Measurements from ENCODE around the gene GSS.

GSS gene

DNA sequence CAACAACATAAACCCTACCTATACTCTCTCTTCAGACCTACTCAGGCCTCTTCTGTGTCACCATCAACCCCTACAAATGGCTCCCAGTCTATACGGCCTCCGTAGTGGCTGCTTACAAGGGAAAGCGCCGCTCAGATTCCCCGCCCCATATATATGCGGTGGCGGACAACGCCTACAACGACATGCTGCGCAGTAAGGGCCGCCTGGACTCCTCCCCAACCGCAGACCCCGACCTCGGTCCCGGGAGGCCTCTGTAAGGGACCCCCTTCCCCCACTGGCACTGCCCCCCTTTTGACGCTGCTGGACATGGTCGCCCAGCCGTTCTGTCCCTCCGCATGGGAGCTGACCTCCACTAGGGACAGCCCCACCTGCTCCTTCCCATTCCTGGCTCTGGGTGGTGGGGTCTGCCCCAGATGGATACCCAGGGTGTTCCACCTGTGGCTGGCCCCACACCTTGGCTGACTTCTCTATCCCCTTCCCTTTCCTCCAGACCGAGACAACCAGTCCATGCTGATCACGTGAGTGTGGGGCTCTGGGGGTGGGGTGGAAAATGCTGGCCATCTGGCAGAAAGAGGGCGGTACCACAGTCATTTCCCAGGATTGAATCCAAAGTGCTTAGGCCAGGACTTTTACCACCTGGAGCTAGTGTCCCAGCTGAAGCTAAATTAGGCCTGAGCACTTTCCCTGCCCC is 25.1 kb upstream of the GSS start:
- no peak for TF ChIP-seq HDGF (IDR thresholded peaks at IDR 0.05; ENCODE audit: borderline replicate concordance)
- TF ChIP-seq, protein P1, sequence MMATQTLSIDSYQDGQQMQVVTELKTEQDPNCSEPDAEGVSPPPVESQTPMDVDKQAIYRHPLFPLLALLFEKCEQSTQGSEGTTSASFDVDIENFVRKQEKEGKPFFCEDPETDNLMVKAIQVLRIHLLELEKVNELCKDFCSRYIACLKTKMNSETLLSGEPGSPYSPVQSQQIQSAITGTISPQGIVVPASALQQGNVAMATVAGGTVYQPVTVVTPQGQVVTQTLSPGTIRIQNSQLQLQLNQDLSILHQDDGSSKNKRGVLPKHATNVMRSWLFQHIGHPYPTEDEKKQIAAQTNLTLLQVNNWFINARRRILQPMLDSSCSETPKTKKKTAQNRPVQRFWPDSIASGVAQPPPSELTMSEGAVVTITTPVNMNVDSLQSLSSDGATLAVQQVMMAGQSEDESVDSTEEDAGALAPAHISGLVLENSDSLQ (IDR thresholded peaks at IDR 0.05), result no peak
- TF ChIP-seq SP1 (IDR thresholded peaks at IDR 0.05), result no peak
- POLR2A ChIA-PET, result interaction anchor here (0.5 kb wide), 1 partner anchor 34 kb away, joined by 3 read pairs; no protein-coding TSS in a partner anchor
- CTCF ChIA-PET, result no interaction called here
- DNase-seq (ENCODE audit: extremely low spot score), result no peak

DNA sequence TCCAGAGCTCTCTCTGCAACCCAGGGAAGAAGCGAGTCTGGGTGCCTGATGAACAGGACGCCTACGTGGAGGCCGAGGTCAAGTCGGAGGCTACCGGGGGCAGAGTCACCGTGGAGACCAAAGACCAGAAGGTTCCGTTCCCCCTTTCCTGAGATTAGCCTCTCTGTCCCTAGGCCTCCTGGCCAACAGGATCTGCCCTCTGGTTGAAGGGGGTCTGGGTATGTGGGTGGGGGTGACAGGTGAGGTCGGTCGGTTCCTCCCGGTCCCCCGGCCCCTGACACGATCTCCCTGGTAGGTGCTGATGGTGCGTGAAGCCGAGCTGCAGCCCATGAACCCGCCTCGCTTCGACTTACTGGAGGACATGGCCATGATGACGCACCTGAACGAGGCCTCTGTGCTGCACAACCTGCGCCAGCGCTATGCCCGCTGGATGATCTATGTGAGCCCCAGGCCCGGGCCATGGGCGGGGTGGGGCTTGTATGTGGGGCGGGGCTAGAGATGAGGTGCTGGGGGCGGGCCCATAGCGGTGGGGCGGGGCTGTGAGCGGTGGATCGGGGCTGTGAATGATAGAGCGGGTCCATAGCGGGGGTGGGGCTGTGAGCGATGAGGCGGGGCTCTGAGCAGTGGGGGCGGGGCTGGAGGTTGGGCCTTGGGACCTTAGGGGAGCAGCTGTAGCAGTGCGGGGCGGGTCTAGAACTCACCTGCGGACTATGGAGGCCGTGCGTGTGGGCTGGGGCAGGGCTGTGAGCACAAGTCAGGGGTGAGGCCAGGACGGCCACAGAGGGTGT is 24.0 kb upstream of the GSS start:
- TF ChIP-seq BHLHE40 (IDR thresholded peaks at IDR 0.05; ENCODE audit: borderline replicate concordance), result no peak
- TF ChIP-seq LEF1 (IDR thresholded peaks at IDR 0.05; ENCODE audit: borderline replicate concordance), result no peak
- no peak for TF ChIP-seq CTBP1 (IDR thresholded peaks at IDR 0.05; ENCODE audit: borderline replicate concordance)
- no peak for TF ChIP-seq FOXK2 (IDR thresholded peaks at IDR 0.05)
- no peak for TF ChIP-seq FOXA1 (IDR thresholded peaks at IDR 0.05)
- TF ChIP-seq ELF4 (IDR thresholded peaks at IDR 0.05), result no peak
- no peak for TF ChIP-seq L3MBTL2 (conservative IDR thresholded peaks at IDR 0.05)
- TF ChIP-seq ZNF384 (IDR thresholded peaks at IDR 0.05), result no peak
- TF ChIP-seq ARNT (IDR thresholded peaks at IDR 0.05), result no peak
- TF ChIP-seq, protein P1 (IDR thresholded peaks at IDR 0.05), result no peak
- TF ChIP-seq SUZ12 (IDR thresholded peaks at IDR 0.05), result no peak
- no peak for TF ChIP-seq TARDBP (IDR thresholded peaks at IDR 0.05)
- no peak for TF ChIP-seq NFRKB (IDR thresholded peaks at IDR 0.05)
- no peak for TF ChIP-seq SP1 (IDR thresholded peaks at IDR 0.05)
- no peak for TF ChIP-seq FOXM1 (IDR thresholded peaks at IDR 0.05; ENCODE audit: borderline replicate concordance)
- TF ChIP-seq HDGF (IDR thresholded peaks at IDR 0.05; ENCODE audit: borderline replicate concordance), result no peak
- POLR2A ChIA-PET, result no interaction called here
- CTCF ChIA-PET, result interaction anchor here (1.1 kb wide), 1 partner anchor 106 kb away, joined by 3 read pairs; no protein-coding TSS in a partner anchor
- DNase-seq (ENCODE audit: extremely low spot score), result no peak

DNA sequence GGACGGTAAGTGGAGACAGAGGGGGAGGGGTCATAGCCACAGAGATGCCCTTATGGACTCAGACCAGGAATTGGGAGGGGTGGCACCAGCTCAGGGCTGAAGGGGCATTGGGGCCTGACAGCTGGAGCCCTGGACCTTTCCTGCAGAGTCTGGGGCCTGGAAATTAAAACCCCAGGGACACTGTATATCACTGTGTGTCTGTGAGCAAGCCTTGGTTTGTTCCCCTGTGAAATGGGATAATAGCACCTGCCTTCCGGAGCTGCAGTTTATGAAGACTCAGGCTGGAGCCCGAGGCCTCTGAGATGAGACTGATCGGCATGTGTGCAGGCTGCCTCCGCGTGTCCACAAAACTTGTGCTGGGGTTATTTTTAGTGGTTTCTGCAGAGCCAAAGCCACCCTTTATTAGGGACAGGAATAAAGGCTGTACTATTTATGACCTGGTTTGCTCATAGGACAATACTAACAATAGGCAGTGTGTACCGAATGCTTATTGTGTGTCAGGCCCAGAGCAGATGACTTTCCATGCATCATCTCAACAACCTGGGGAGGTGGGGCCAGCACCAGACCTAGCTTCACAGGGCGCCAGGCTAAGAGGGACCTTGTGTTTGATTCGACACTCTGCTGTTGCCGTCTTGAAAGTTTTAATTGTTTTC is 22.6 kb upstream of the GSS start:
- no peak for DNase-seq (ENCODE audit: extremely low spot score)
- TF ChIP-seq FOXA1 (IDR thresholded peaks at IDR 0.05) (no peak), NFRKB (IDR thresholded peaks at IDR 0.05) (no peak), ARNT (IDR thresholded peaks at IDR 0.05) (no peak), HDGF (IDR thresholded peaks at IDR 0.05; ENCODE audit: borderline replicate concordance) (no peak), FOXK2 (IDR thresholded peaks at IDR 0.05) (no peak), L3MBTL2 (conservative IDR thresholded peaks at IDR 0.05) (no peak), BHLHE40 (IDR thresholded peaks at IDR 0.05; ENCODE audit: borderline replicate concordance) (no peak), FOXM1 (IDR thresholded peaks at IDR 0.05; ENCODE audit: borderline replicate concordance) (no peak)
- POLR2A ChIA-PET, result no interaction called here
- CTCF ChIA-PET, result interaction anchor here (1.1 kb wide), 1 partner anchor 104 kb away, joined by 3 read pairs; no protein-coding TSS in a partner anchor

DNA sequence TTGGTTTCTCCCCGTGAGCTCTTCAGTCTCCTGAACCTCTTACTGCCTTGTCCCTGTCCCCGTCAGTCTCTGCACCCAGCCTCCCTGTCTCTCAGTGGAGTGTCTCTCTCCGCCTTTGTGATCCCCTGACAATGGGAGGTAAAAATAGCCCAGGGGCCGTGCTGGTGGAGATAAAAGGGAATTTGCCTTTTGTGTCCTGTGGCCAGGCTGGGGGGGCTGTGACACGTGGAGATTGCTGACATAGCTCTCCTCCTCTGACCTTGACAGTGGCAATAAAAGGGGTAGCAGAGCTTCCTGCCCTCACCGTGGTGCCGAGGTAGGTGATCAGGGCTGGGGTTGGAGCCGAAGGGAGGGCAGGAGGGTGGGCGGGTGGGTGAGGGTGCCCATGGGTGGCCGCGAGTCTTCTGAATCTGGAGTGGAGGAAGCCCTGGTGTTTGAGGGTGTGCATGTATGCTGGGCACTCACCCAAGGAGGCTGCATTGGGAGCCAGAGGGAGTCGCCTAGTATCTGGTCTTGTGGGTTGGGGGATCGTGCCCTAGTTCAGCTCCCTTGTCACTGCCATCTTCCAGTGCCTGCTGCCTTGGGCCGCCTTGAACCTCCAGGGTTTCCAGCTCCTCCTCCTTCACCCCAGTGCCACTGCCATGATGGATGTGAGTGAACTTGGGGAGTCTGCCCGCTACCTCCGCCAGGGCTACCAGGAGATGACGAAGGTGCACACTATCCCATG is 21.9 kb upstream of the GSS start:
- CTCF ChIA-PET, result no interaction called here
- DNase-seq (ENCODE audit: extremely low spot score), result no peak
- no peak for TF ChIP-seq HDGF (IDR thresholded peaks at IDR 0.05; ENCODE audit: borderline replicate concordance)
- no peak for TF ChIP-seq ELF4 (IDR thresholded peaks at IDR 0.05)
- POLR2A ChIA-PET, result interaction anchor here (0.7 kb wide), 1 partner anchor 116 kb away, joined by 3 read pairs; no protein-coding TSS in a partner anchor

DNA sequence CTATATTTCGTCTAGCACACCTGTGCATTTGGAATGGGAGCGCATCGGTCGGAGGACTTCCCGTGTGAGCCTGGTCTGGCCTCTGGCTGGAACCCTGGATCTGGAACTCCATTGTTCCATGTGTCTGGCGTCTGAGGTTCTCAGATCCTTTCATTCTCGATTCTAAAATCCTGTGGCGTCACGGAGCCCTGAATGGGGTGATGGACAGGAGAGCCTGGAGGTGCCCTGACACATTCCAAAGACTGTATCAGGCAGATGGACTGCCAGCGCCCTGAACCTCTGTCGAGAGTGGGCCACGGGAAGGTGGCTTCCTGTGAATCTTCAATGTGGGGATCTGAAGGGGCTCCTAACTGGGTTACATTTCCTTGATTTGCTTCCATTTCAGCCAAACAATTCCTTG is 20.7 kb upstream of the GSS start:
- CTCF ChIA-PET, result no interaction called here
- no peak for TF ChIP-seq BHLHE40 (IDR thresholded peaks at IDR 0.05; ENCODE audit: borderline replicate concordance)
- TF ChIP-seq SP1 (IDR thresholded peaks at IDR 0.05), result no peak
- no peak for TF ChIP-seq CTBP1 (IDR thresholded peaks at IDR 0.05; ENCODE audit: borderline replicate concordance)
- TF ChIP-seq ZNF384 (IDR thresholded peaks at IDR 0.05), result no peak
- TF ChIP-seq ELF4 (IDR thresholded peaks at IDR 0.05), result no peak
- TF ChIP-seq FOXK2 (IDR thresholded peaks at IDR 0.05), result no peak
- no peak for TF ChIP-seq HDGF (IDR thresholded peaks at IDR 0.05; ENCODE audit: borderline replicate concordance)
- TF ChIP-seq L3MBTL2 (conservative IDR thresholded peaks at IDR 0.05), result no peak
- no peak for TF ChIP-seq LEF1 (IDR thresholded peaks at IDR 0.05; ENCODE audit: borderline replicate concordance)
- TF ChIP-seq SUZ12 (IDR thresholded peaks at IDR 0.05), result no peak
- DNase-seq (ENCODE audit: extremely low spot score), result no peak
- POLR2A ChIA-PET, result no interaction called here

DNA sequence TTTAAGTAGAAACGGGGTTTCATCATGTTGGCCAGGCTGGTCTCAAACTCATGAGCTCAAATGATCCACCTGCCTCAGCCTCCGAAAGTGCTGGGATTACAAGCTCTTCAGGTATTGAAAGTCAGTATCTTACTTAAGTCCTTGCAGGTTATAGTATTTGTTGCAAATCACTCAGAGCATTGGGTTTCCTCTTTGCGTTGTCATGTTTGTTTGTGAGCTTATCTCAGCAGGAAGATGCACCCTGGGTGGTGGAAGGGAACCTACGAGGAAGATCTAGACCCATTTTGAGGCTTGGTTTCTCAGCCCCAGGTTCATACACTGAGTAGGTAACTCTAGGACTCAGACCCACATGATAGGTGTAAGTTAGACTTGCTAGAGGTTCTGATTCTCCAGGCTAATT is 18.6 kb upstream of the GSS start:
- no peak for DNase-seq (ENCODE audit: extremely low spot score)
- ChIA-PET POLR2A (no interaction called here), CTCF (interaction anchor here (0.8 kb wide), 1 partner anchor 95 kb away, joined by 3 read pairs; no protein-coding TSS in a partner anchor)
- no peak for TF ChIP-seq HDGF (IDR thresholded peaks at IDR 0.05; ENCODE audit: borderline replicate concordance)
- TF ChIP-seq CTBP1 (IDR thresholded peaks at IDR 0.05; ENCODE audit: borderline replicate concordance), result no peak
- TF ChIP-seq LEF1 (IDR thresholded peaks at IDR 0.05; ENCODE audit: borderline replicate concordance), result no peak
- no peak for TF ChIP-seq NFRKB (IDR thresholded peaks at IDR 0.05)
- TF ChIP-seq L3MBTL2 (conservative IDR thresholded peaks at IDR 0.05), result no peak
- TF ChIP-seq, protein P1 (IDR thresholded peaks at IDR 0.05), result no peak
- TF ChIP-seq SP1 (IDR thresholded peaks at IDR 0.05), result no peak
- TF ChIP-seq FOXK2 (IDR thresholded peaks at IDR 0.05), result no peak
- no peak for TF ChIP-seq ZNF384 (IDR thresholded peaks at IDR 0.05)
- TF ChIP-seq FOXM1 (IDR thresholded peaks at IDR 0.05; ENCODE audit: borderline replicate concordance), result no peak
- TF ChIP-seq FOXA1 (IDR thresholded peaks at IDR 0.05), result no peak
- TF ChIP-seq TARDBP (IDR thresholded peaks at IDR 0.05), result no peak
- TF ChIP-seq ELF4 (IDR thresholded peaks at IDR 0.05), result no peak
- TF ChIP-seq SUZ12 (IDR thresholded peaks at IDR 0.05), result no peak
- no peak for TF ChIP-seq BHLHE40 (IDR thresholded peaks at IDR 0.05; ENCODE audit: borderline replicate concordance)
